Limb (tissue), 2 donors: ENCODE data around the gene NBAS.
"Not testable (repeated sequence)": the region's sequence is repeated elsewhere in the genome, so short reads cannot be mapped to it uniquely, and the experiment has no call there.

Experiments
- DNase-seq, 2 donors: peaks; one replicate each; pipeline ENCODE4 v3.0.0-alpha.2; 2016; ENCODE audit errors: extremely low spot score in 2 of 2

The NBAS gene

DNA sequence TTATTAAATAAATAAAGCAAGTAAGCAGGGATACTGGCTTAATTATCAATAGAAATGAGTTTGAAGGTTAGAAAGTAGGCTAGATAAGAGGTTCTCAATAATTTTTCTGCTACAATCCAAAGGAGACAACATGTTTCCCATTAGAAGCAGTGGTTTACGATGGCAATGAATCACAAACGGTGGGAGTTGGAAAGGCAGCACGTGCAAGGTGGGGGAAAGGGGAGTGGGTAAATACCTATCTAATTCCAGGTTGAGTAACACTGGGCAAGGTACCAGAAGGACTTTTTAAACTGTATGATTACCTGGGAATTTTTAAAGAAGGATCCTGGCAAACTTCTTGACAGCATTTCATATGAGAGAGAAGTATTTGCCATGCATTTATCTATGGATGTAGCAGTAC lies 289.9 kb downstream of the NBAS start:
- DNase-seq, result no peak

DNA sequence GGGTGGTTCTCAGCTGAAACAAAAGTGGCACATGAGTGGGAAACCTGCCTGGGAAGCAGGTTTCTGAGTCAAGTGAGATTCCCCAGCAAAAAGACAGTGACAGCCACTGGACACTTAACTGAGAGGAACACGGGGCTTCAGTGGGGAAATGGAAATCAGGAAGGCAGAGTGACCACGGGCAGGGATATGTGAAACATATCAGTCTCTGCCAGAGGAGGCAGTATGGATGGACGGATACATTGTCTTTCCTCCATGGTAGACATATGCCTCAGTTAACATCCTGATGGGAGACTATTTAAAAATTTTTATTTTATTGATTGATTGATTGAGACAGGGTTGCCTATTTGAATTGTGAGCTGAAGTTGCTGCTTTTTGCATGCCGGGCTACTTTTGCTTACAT lies 292.1 kb downstream of the NBAS start:
- DNase-seq, result no peak

DNA sequence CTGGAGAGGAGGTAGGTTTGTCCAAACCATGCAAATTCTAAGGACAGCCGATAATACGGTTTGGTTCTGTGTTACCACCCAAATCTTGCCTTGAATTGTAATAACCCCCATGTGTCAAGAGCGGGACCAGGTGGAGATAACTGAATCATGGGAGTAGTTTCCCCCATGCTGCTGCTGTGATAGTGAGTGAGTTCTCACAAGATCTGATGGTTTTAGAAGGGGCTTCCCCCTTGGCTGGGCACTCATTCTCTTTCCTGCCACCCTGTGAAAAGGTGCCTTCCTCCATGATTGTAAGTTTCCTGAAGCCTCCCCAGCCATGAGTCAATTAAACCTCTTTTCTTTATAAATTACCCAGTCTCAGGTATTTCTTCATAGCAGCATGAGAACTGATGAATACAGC lies 295.2 kb downstream of the NBAS start:
- no peak for DNase-seq

GRCh38 chr2:15263976-15264685 lies 297.0 kb downstream of the NBAS start:
- peak in 1 of 2 donors; percentile 15 for DNase-seq

GRCh38 chr2:15262792-15263191 lies 298.3 kb downstream of the NBAS start:
- DNase-seq, result no peak

DNA sequence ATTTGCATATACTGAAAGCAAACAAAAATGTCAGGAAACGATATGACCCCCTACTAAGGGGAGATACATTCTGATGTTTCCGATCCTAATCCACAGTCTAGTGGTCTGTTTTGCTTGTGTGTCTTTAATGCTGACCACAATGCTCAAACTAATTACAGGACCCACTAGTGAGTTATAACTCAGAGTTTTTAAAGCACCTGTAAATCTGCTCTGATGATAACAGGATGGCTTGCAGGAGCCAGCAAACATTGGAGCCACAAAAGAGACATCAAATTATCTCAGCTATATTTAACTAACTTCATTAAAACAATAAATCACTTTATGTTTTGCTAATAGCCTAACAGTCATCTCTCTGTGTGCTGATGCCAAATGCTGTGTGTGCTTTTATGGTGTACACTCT lies 300.3 kb downstream of the NBAS start:
- DNase-seq, result no peak

DNA sequence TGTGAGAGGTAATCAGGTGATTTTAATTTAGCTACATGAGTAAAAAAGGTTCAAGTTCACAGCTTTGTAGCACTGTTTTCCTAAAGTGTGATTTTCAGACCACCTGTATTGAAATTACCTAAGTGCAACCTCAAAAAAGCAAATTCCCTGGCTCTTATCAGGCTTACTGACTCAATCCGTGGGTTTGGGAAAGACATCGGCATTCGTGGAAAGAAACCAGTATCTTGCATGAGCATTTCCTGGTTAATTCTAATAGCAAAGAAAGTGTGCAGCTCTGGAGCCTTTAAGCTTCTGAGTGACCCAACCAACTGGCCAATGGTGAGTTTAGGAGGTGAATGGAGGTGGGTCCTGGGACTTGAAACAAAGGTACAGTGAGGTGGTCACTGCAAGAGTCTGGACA lies 300.9 kb downstream of the NBAS start:
- DNase-seq, result no peak

DNA sequence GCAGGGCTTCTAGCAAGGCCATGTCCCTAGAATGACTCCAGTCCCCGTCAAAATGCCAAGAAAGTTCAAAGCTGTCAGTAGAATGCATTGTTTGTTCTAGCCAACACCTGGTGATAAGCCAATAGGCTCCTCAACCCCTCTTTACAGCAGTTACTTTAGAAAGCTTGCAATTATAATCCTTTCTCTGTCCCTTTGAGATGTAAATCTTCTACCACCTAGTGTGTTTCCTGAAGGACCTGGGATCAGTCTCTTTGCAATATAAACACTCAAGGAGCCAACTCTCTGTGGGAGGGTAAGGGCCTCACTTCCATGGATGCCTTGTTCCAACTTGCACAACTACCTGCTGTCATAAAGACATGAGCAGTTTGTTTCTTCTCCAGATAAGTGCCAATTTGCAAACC lies 301.8 kb downstream of the NBAS start:
- DNase-seq, result no peak

- DNase-seq, result not testable (repeated sequence)
These were observed 302.7 kb downstream of the NBAS start for GRCh38 chr2:15258385-15258784.

DNA sequence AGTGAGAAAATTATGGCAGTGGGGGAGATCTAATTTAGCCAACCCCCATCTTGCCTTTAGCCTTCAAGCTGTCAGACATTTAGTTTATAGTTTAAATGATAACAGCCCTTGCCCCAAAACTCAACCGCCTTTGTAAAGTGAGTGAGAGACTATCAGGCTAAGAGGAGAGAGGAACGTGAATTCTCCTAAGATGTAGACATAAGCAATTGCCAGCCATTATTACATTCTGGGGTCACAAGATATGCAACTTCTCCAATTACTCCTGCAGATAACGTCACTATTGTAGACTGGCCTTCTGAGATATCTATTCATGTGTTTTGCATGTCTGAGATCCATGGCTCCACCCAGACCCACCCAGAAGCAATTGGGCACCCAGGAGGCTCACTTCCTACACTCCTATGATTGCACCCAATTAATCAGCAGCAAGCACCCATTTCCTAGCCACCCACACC lies 307.3 kb downstream of the NBAS start:
- no peak for DNase-seq

- DNase-seq, result no peak
These were observed 307.9 kb downstream of the NBAS start for GRCh38 chr2:15253247-15253646.

DNA sequence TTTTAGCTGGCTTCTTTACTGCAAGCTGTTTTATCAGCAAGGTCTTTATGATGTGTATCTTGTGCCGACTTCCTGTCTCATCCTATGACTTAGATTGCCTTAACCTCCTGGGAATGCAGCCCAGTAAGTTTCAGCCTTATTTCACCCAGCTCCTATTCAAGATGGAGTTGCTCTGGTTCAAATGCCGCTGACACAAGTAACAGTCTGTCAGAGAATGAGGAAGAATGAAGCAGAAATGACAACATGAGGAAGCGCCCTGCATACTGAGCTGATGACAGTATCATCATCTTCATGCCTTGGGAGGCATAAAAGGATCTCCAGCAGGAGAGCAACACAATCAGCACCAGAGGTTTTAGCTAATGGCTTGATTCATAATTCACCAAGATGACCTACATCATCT lies 309.4 kb downstream of the NBAS start:
- DNase-seq, result no peak

- not testable (repeated sequence) for DNase-seq
These were observed 310.2 kb downstream of the NBAS start for GRCh38 chr2:15250946-15251345.

- DNase-seq, result no peak
These were observed 314.3 kb downstream of the NBAS start for GRCh38 chr2:15246870-15247269.

- DNase-seq, result no peak
These were observed 317.4 kb downstream of the NBAS start for GRCh38 chr2:15243762-15244161.

DNA sequence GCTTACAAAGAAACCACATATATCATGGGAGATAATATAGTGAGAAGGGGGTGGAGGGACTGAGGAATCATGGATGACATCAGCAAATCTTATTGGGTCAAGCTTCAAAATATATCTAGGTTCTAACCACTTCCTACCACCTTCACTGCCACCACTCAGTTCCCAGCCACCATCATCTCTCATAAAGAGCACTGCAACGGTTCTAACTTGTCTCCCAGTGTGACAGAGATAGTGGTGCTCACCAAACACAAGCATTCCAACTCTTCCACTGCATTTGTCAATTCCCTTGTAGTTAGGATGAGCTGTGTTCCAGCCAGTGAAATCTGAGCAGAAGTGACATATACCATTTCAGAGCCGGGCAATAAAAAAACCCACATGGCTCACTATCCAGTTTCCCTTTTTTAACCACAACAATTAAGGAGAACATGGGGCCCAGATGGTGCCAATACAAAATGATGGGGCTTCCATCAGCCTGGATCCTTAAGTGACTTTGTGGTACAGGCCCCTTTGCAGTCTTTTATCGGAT lies 318.1 kb downstream of the NBAS start:
- no peak for DNase-seq

DNA sequence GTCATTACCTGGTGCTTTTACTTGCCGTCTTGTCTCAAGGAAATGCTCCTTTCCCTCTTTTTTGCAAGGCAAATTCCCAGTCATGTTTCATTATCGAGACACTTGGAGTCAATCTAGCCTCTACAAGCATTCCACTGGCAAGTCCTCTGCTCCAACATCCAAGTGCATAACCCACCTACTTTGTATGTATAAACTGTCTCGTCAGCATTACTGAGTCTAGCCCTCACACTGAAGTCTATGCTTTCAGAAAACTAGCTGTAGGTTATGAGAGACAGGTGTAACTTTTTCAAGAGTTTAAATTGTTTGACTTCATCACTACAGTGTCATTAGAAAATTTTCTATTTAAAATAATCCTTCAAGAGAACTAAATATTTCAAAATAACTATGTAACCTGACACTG lies 319.2 kb downstream of the NBAS start:
- no peak for DNase-seq

DNA sequence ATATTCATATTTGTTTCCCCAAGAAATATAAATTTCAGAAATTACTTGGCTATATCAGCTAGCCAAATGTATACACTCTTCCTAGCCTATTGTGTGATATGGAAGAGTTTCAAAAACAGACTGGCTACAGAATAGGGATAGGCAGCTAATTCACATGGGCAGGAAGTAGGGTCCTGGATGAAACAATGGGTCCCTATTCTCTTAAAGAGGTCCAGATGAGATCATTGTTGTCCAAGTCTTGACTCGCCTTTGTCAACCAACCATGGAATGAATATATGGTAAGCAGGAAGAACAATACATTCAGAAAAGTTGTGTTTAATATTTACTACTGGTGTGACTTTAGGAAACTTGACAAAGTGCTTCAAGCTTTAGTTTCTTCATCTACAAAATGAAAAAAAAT lies 319.9 kb downstream of the NBAS start:
- no peak for DNase-seq

- DNase-seq, result no peak
These were observed 323.1 kb downstream of the NBAS start for GRCh38 chr2:15238028-15238427.

DNA sequence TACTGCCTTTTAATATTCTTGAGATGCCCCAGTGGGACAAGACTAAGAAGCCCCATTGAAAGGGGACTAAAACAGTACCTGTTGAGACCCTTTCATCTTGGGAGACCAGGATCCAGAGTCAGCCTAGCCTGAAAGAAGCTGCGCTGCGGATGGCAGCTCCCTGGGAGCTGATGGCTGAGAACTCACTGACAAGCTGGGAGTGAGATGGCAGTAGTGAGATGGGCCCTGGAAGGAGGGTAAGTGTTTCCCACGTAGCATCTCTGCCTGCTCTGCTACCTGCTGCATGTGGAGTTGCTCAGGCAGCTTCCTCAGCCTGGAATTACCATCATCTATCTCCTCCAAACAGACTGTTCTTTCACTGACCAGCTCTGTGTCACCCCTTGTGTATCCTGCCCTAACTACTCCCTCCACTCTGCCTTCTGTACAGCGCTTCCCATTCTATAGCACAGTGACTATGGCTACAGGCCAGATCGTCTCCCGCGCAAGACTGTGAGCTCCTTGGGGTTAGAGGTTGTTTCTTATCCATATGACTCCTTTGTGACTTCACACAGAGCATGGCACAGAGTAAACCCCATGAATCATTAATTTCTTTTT lies 330.4 kb downstream of the NBAS start:
- no peak for DNase-seq

- DNase-seq, result no peak
These were observed 334.5 kb downstream of the NBAS start for GRCh38 chr2:15226661-15227060.

GRCh38 chr2:15225131-15225530 lies 336.0 kb downstream of the NBAS start:
- DNase-seq, result no peak

DNA sequence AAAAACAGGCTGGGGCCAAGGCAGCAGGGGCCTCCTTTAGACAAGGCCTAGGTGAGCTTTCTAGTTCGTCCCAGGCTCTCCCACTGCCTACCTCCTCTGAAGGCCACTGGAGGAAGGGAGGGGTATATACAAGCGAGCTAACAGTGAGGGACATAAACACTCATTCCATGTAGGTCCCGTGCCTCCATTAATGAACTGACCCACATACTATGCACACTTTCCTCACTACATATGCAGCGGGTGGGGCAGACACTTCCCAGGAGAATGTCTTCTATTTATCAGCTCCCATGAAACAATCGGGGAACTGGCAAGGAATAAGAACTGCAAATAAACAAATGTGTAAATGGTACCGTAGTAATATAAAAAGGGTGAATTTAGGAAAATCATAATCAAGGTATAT lies 336.5 kb downstream of the NBAS start:
- no peak for DNase-seq
